PC-9 (cell line): Measurements from ENCODE around the gene SLC13A2. TPM values are rescaled to one million over a fixed set of nuclear protein-coding genes. Genes with fewer than 3 reads are reported as not detected.

Experiments used
- BruUV-seq: library from RNA; stranded (reverse); fragments of 400-500 nt; replicated peaks from 2 replicates; lab custom pipeline; 2021; lab: Mats Ljungman, UMichigan
- CTCF ChIA-PET: fragments of 300-600 bp; sonication (Branson Sonifier 250); formaldehyde crosslinking; loops from one replicate; lab custom pipeline; 2022; ENCODE audit warnings: antibody characterized with exemption; lab: Charles Lee
- POLR2A ChIA-PET: fragments of 300-600 bp; sonication (Branson Sonifier 250); formaldehyde crosslinking; loops from one replicate; lab custom pipeline; 2022; ENCODE audit warnings: antibody characterized with exemption; ENCODE audit not compliant: unreplicated experiment; lab: Charles Lee
- DNase-seq, 2 experiments: peaks; one replicate each; pipeline versions ENCODE4 v3.0.0 to v3.0.0-alpha.2; 2015 to 2022; ENCODE audit warnings: mixed read lengths in 1 of 2
- H2AFZ ChIP-seq: fragments of 200-600 bp; sonication (generic); 2 replicates; pipeline ENCODE4 v1.8.1; 2017; ENCODE audit warnings: antibody characterized with exemption
- H3F3A ChIP-seq: fragments of 200-600 bp; sonication (generic); 2 replicates; pipeline ENCODE4 v1.8.1; 2017; ENCODE audit warnings: antibody characterized with exemption, mild to moderate bottlenecking, low read depth; ENCODE audit not compliant: insufficient read depth
- H3K27ac ChIP-seq: fragments of 200-600 bp; sonication (generic); 2 replicates; pipeline ENCODE4 v1.6.1; 2016; ENCODE audit warnings: mixed run types
- H3K27me3 ChIP-seq: fragments of 200-600 bp; sonication (generic); 2 replicates; pipeline ENCODE4 v1.6.1; 2016; ENCODE audit warnings: low read depth, mixed run types; ENCODE audit not compliant: insufficient read depth
- H3K36me3 ChIP-seq: fragments of 200-600 bp; sonication (generic); 2 replicates; pipeline ENCODE4 v1.6.1; 2016; ENCODE audit warnings: low read depth, mixed run types
- H3K4me1 ChIP-seq: fragments of 200-600 bp; sonication (generic); replicated peaks from 2 replicates; pipeline ENCODE4 v1.6.1; 2016; ENCODE audit warnings: mixed run types; ENCODE audit not compliant: insufficient read depth
- H3K4me2 ChIP-seq: fragments of 200-600 bp; sonication (generic); 2 replicates; pipeline ENCODE4 v1.6.1; 2017; ENCODE audit warnings: mixed run types
- H3K4me3 ChIP-seq: fragments of 200-600 bp; sonication (generic); 2 replicates; pipeline ENCODE4 v1.6.1; 2016; ENCODE audit warnings: mixed run types
- H3K79me2 ChIP-seq: fragments of 200-600 bp; sonication (generic); 2 replicates; pipeline ENCODE4 v1.6.1; 2017; ENCODE audit warnings: low read depth, mixed run types
- H3K9me2 ChIP-seq: fragments of 200-600 bp; sonication (generic); 2 replicates; pipeline ENCODE4 v1.8.1; 2017; ENCODE audit warnings: mild to moderate bottlenecking; ENCODE audit not compliant: insufficient read depth
- H3K9me3 ChIP-seq: fragments of 200-600 bp; sonication (generic); 2 replicates; pipeline ENCODE4 v1.8.1; 2016; ENCODE audit warnings: low read depth; ENCODE audit not compliant: insufficient read depth
- H4K20me1 ChIP-seq: fragments of 200-600 bp; sonication (generic); 2 replicates; pipeline ENCODE4 v1.8.1; 2017; ENCODE audit not compliant: insufficient read depth
- CTCF ChIP-seq: fragments of 200-600 bp; sonication (generic); conservative IDR thresholded peaks from 2 replicates; pipeline ENCODE4 v1.6.1; 2017; ENCODE audit warnings: mixed run types, antibody characterized with exemption, mild to moderate bottlenecking, moderate library complexity
- EZH2 ChIP-seq: fragments of 200-600 bp; sonication (generic); IDR thresholded peaks from 2 replicates; pipeline ENCODE4 v1.8.0; 2017; ENCODE audit warnings: antibody characterized with exemption, low read depth
- intact Hi-C: fragments of 100-400 bp; cut with micrococcal nuclease; formaldehyde crosslinking; loops from one replicate; pipeline ENCODE4 v1.10.0; 2022; ENCODE audit not compliant: unreplicated experiment
- total RNA-seq: library from RNA; stranded (reverse); gene quantifications from 2 replicates; pipeline ENCODE4 v1.2.3, GENCODE V29; 2021

Gene SLC13A2
- total RNA-seq, 1 experiment from 2014 or later, result not detected

- ChIA-PET POLR2A (no interaction called here), CTCF (no interaction called here)
- intact Hi-C loops, result no loop called here
Measured at GRCh38 chr17:28493460-28493859, 20.0 kb downstream of the SLC13A2 start.

GRCh38 chr17:28494445-28495188 is 21.2 kb downstream of the SLC13A2 start:
- H3K27me3 ChIP-seq, result peaks cover 24% of the 10 kb centered on the region; the same call in 1 of the 2 replicates
- TF ChIP-seq EZH2 (no peak), CTCF (peak; percentile 91)
- no peak overlapping the region for H3K4me2 ChIP-seq
- no peaks in the 10 kb centered on the region for H3K9me2 ChIP-seq
- H2AFZ ChIP-seq, result no peak overlapping the region
- peaks cover 4% of the 10 kb centered on the region; the same call in 1 of the 2 replicates for H3F3A ChIP-seq
- no peak overlapping the region for H3K27ac ChIP-seq
- H3K36me3 ChIP-seq, result no peaks in the 10 kb centered on the region
- H3K4me3 ChIP-seq, result no peak overlapping the region
- H4K20me1 ChIP-seq, result no peaks in the 10 kb centered on the region
- no peaks in the 10 kb centered on the region for H3K9me3 ChIP-seq
- H3K4me1 ChIP-seq, result peaks cover 14% of the 10 kb centered on the region; the same call in 1 of the 2 replicates
- ChIA-PET CTCF (no interaction called here), POLR2A (no interaction called here)
- BruUV-seq, result no TSS peak
- no peaks in the 10 kb centered on the region for H3K79me2 ChIP-seq
- intact Hi-C loops, result loop anchor here (1.0 kb wide), 3 partner anchors 46 to 119 kb away; no protein-coding TSS in a partner anchor
- DNase-seq, result peak; percentile 45 to 76

More at GRCh38 chr17:28493460-28493859, 20.0 kb downstream of the SLC13A2 start:
- H3K4me2 ChIP-seq, result no peak overlapping the region
- H3F3A ChIP-seq, result peaks cover 4% of the 10 kb centered on the region; the same call in 1 of the 2 replicates
- no peak overlapping the region for H3K27ac ChIP-seq
- no peak overlapping the region for H3K4me3 ChIP-seq
- no peak for TF ChIP-seq EZH2
- no peak for TF ChIP-seq CTCF
- H3K9me2 ChIP-seq, result no peaks in the 10 kb centered on the region
- H2AFZ ChIP-seq, result no peak overlapping the region
- H3K27me3 ChIP-seq, result peaks cover 30% of the 10 kb centered on the region; the same call in 1 of the 2 replicates
- DNase-seq, result no peak
- no peaks in the 10 kb centered on the region for H3K79me2 ChIP-seq
- H4K20me1 ChIP-seq, result no peaks in the 10 kb centered on the region
- peaks cover 14% of the 10 kb centered on the region; the same call in 1 of the 2 replicates for H3K4me1 ChIP-seq
- no peaks in the 10 kb centered on the region for H3K36me3 ChIP-seq
- no peaks in the 10 kb centered on the region for H3K9me3 ChIP-seq
- no TSS peak for BruUV-seq

- Histone ChIP-seq H4K20me1 (no peaks in the 10 kb centered on the region), H3K9me2 (no peaks in the 10 kb centered on the region), H2AFZ (no peak overlapping the region), H3F3A (peaks cover 4% of the 10 kb centered on the region; the same call in 1 of the 2 replicates), H3K27me3 (peaks cover 17% of the 10 kb centered on the region; the same call in 1 of the 2 replicates), H3K4me2 (no peak overlapping the region), H3K9me3 (no peaks in the 10 kb centered on the region), H3K4me1 (peaks cover 14% of the 10 kb centered on the region; the same call in 1 of the 2 replicates), H3K36me3 (no peaks in the 10 kb centered on the region), H3K4me3 (no peak overlapping the region), H3K27ac (no peak overlapping the region), H3K79me2 (no peaks in the 10 kb centered on the region)
- CTCF ChIA-PET, result no interaction called here
- no peak for DNase-seq
- intact Hi-C loops, result no loop called here
- no peak for TF ChIP-seq CTCF
- no peak for TF ChIP-seq EZH2
- BruUV-seq, result no TSS peak
- POLR2A ChIA-PET, result no interaction called here
Measured at GRCh38 chr17:28495635-28496034, 22.2 kb downstream of the SLC13A2 start.
